ENCODE measurements around the gene GPM6B.

The GPM6B gene

DNA sequence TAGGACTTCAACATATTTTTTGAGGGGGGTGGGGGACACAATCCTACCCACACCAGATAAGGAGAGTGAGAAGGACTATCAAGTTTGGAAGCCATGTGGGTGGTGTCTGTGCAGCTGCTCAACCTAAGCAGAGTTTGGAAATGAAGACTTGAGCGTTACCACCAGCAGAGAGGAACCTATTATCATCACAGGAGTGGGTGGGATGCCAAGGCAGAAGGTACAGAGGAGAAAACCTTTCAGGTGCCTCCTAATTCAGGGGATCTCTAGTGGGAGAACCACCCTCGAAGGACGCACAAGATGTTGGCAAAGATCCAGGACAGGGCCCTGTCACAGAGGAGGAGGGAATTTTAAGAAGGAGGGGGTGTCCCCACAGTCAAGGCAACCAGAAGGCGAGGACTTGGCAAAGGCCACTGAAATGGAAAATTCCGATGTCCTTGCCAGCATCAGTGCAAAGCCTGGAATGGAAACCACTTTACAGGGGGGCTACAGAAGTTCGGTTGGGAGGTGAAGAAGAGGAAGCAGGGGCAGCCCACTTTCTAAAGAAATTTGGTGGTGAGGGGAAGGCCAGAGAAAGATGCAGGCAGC lies 8.4 kb upstream of the GPM6B start:
- Histone ChIP-seq H3K27me3 (ENCODE audit: control insufficient read depth in 1 of 2, insufficient read depth in 2 of 2, low read length in 2 of 2) (no peaks in the 10 kb centered on the region), H3K27ac (ENCODE audit: low read depth, low read length) (no peak overlapping the region), H3K9ac (ENCODE audit: low read depth in 1 of 2, low read length in 2 of 2) (no peak overlapping the region)

DNA sequence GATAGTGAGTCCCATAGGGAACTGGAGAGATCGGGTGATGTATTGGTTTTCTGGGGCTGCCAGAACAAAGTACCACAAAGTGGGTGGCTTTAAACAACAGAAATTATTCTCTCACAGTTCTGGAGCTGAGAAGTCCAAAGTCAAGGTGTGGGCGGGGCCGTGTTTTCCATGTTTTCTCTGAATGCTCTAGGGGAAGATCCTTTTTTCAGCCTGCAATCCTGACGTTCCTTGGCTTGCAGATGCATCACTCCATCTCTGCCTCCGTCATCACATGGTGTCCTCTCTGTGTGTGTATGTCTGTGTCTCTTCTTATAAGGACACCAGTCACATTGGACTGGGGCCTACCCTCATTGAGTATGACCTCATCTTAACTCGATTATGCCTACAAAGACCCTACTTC lies 7.9 kb upstream of the GPM6B start:
- H3K36me3 ChIP-seq (ENCODE audit: control insufficient read depth in 1 of 2, insufficient read depth in 2 of 2, low read length in 2 of 2): no peaks in the 10 kb centered on the region
- no peak overlapping the region for H3K4me3 ChIP-seq (ENCODE audit: low read depth in 1 of 2, low read length in 2 of 2)
- H3K27ac ChIP-seq (ENCODE audit: low read depth, low read length): no peak overlapping the region
- no peaks in the 10 kb centered on the region for H3K9me3 ChIP-seq (ENCODE audit: control insufficient read depth in 1 of 2, low read length in 2 of 2)
- no peaks in the 10 kb centered on the region for H3K4me1 ChIP-seq (ENCODE audit: control insufficient read depth in 1 of 2, insufficient read depth in 2 of 2, low read length in 2 of 2)
- no peaks in the 10 kb centered on the region for H3K27me3 ChIP-seq (ENCODE audit: control insufficient read depth in 1 of 2, insufficient read depth in 2 of 2, low read length in 2 of 2)
- H3K9ac ChIP-seq (ENCODE audit: low read depth in 1 of 2, low read length in 2 of 2): no peak overlapping the region

More for the DNA sequence above, 8.4 kb upstream of the GPM6B start:
- Histone ChIP-seq H3K36me3 (ENCODE audit: control insufficient read depth in 1 of 2, insufficient read depth in 2 of 2, low read length in 2 of 2) (no peaks in the 10 kb centered on the region), H3K4me1 (ENCODE audit: control insufficient read depth in 1 of 2, insufficient read depth in 2 of 2, low read length in 2 of 2) (no peaks in the 10 kb centered on the region), H3K9me3 (ENCODE audit: control insufficient read depth in 1 of 2, low read length in 2 of 2) (no peaks in the 10 kb centered on the region), H3K4me3 (ENCODE audit: low read depth in 1 of 2, low read length in 2 of 2) (no peak overlapping the region)

DNA sequence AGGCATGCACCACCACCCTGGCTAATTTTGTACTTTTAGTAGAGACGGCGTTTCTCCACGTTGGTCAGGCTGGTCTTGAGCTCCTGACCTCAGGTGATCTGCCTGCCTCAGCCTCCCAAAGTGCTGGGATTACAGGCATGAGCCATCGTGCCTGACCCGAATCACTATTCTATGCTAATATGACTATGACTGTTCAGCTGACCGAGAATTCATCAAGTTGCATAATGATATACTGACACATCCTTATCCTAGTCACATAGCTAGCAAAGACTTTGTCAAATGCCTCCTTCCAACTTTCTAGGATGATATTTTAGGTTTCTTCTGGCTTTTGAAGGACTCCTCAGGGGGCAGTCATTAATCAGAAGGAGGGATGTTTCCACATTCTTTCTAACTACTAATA lies 4.8 kb upstream of the GPM6B start:
- H3K4me1 ChIP-seq (ENCODE audit: control insufficient read depth in 1 of 2, insufficient read depth in 2 of 2, low read length in 2 of 2): no peaks in the 10 kb centered on the region
- H3K27me3 ChIP-seq (ENCODE audit: control insufficient read depth in 1 of 2, insufficient read depth in 2 of 2, low read length in 2 of 2): no peaks in the 10 kb centered on the region
- no peak overlapping the region for H3K9ac ChIP-seq (ENCODE audit: low read depth in 1 of 2, low read length in 2 of 2)
- H3K27ac ChIP-seq (ENCODE audit: low read depth, low read length): no peak overlapping the region
- H3K9me3 ChIP-seq (ENCODE audit: control insufficient read depth in 1 of 2, low read length in 2 of 2): no peaks in the 10 kb centered on the region
- H3K36me3 ChIP-seq (ENCODE audit: control insufficient read depth in 1 of 2, insufficient read depth in 2 of 2, low read length in 2 of 2): no peaks in the 10 kb centered on the region
- H3K4me3 ChIP-seq (ENCODE audit: low read depth in 1 of 2, low read length in 2 of 2): no peak overlapping the region

GRCh38 chrX:13816176-13816575 lies 717 bp downstream of the GPM6B start:
- Histone ChIP-seq H3K9me3 (ENCODE audit: control insufficient read depth in 1 of 2, low read length in 2 of 2) (no peaks in the 10 kb centered on the region), H3K4me3 (ENCODE audit: low read depth in 1 of 2, low read length in 2 of 2) (no peak overlapping the region), H3K27me3 (ENCODE audit: control insufficient read depth in 1 of 2, insufficient read depth in 2 of 2, low read length in 2 of 2) (no peaks in the 10 kb centered on the region), H3K27ac (ENCODE audit: low read depth, low read length) (no peak overlapping the region), H3K9ac (ENCODE audit: low read depth in 1 of 2, low read length in 2 of 2) (no peak overlapping the region), H3K4me1 (ENCODE audit: control insufficient read depth in 1 of 2, insufficient read depth in 2 of 2, low read length in 2 of 2) (no peaks in the 10 kb centered on the region), H3K36me3 (ENCODE audit: control insufficient read depth in 1 of 2, insufficient read depth in 2 of 2, low read length in 2 of 2) (no peaks in the 10 kb centered on the region)

DNA sequence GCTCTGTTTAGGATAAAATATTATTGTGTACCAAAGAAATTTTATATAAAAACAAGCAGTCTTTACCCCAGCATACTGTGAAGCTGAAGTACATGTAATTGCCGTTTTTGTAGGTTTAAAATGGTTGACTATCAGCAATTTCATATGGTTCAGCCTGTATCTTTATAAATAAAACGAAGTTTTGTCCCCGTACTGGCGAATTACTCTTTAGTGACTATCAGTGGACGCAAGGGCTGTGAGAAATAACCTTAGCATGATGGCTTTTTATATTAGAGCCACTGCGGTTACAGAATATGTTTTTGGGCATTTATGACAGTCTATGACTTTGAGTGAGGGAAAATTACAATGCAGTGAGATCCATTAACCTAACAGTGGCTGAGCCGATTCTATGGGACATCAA lies 1.2 kb downstream of the GPM6B start:
- no peak overlapping the region for H3K9ac ChIP-seq (ENCODE audit: low read depth in 1 of 2, low read length in 2 of 2)
- no peak overlapping the region for H3K4me3 ChIP-seq (ENCODE audit: low read depth in 1 of 2, low read length in 2 of 2)
- H3K9me3 ChIP-seq (ENCODE audit: control insufficient read depth in 1 of 2, low read length in 2 of 2): no peaks in the 10 kb centered on the region
- no peaks in the 10 kb centered on the region for H3K27me3 ChIP-seq (ENCODE audit: control insufficient read depth in 1 of 2, insufficient read depth in 2 of 2, low read length in 2 of 2)
- H3K4me1 ChIP-seq (ENCODE audit: control insufficient read depth in 1 of 2, insufficient read depth in 2 of 2, low read length in 2 of 2): no peaks in the 10 kb centered on the region
- no peaks in the 10 kb centered on the region for H3K36me3 ChIP-seq (ENCODE audit: control insufficient read depth in 1 of 2, insufficient read depth in 2 of 2, low read length in 2 of 2)
- H3K27ac ChIP-seq (ENCODE audit: low read depth, low read length): no peak overlapping the region

DNA sequence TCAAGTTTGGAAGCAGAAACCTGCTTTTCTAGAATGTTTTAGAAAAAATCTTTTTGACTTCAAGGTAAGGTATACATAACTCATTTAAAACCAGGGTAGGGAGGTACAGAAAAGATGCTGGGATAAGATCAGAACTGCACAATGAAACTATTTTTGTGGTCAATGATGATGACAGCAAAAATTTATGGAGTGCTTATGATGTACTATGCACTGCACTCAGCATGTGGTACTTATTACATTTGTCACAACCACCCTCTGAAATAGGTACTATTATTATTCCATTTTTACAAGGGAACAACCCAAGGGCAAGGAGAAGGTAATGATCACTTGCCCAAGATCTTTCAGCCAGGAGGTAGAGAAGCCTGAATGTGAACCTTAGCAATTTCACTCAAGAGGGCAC lies 8.0 kb downstream of the GPM6B start:
- Histone ChIP-seq H3K36me3 (ENCODE audit: control insufficient read depth in 1 of 2, insufficient read depth in 2 of 2, low read length in 2 of 2) (no peaks in the 10 kb centered on the region), H3K9me3 (ENCODE audit: control insufficient read depth in 1 of 2, low read length in 2 of 2) (no peaks in the 10 kb centered on the region), H3K4me3 (ENCODE audit: low read depth in 1 of 2, low read length in 2 of 2) (no peak overlapping the region), H3K9ac (ENCODE audit: low read depth in 1 of 2, low read length in 2 of 2) (no peak overlapping the region), H3K4me1 (ENCODE audit: control insufficient read depth in 1 of 2, insufficient read depth in 2 of 2, low read length in 2 of 2) (no peaks in the 10 kb centered on the region), H3K27me3 (ENCODE audit: control insufficient read depth in 1 of 2, insufficient read depth in 2 of 2, low read length in 2 of 2) (no peaks in the 10 kb centered on the region), H3K27ac (ENCODE audit: low read depth, low read length) (no peak overlapping the region)

DNA sequence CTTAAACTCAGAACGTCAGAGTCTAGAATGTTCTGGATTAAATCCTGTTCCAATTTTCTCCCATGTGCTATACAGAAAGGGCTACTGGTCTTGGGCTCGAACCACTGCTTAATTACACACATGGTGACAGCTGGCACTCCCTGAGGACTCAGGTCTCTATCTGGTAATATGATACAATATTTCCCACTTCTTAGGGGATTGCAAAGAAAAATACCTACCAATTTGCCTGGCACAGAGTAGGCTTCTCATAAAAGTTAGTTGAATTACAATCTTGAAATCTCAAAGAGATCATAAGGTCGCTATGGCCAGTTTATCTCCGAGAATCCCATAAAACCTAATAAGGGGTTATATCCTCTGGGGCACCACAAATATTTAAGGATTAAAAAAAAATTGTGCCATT lies 8.6 kb downstream of the GPM6B start:
- Histone ChIP-seq H3K9ac (ENCODE audit: low read depth in 1 of 2, low read length in 2 of 2) (no peak overlapping the region), H3K27ac (ENCODE audit: low read depth, low read length) (no peak overlapping the region), H3K4me3 (ENCODE audit: low read depth in 1 of 2, low read length in 2 of 2) (no peak overlapping the region), H3K4me1 (ENCODE audit: control insufficient read depth in 1 of 2, insufficient read depth in 2 of 2, low read length in 2 of 2) (no peaks in the 10 kb centered on the region), H3K36me3 (ENCODE audit: control insufficient read depth in 1 of 2, insufficient read depth in 2 of 2, low read length in 2 of 2) (no peaks in the 10 kb centered on the region), H3K9me3 (ENCODE audit: control insufficient read depth in 1 of 2, low read length in 2 of 2) (no peaks in the 10 kb centered on the region), H3K27me3 (ENCODE audit: control insufficient read depth in 1 of 2, insufficient read depth in 2 of 2, low read length in 2 of 2) (no peaks in the 10 kb centered on the region)

DNA sequence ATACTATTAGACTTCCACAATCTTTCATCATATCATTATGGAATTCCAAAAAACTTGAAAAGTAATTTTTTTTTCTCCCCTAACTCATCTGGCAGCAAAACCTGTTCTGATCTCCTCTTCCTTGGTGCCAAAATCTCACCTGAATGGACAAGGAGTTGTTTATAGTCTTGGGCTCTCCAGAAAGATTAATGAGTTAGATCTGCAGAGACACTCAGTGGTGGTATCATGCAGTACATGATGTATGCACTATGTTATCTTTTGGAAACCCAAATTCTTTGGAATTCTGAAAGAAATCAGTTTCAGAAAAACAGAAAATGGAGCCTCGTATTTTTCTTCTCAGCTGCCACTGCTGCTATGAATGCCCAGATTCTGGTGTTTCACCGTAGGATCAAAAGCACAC lies 11.7 kb downstream of the GPM6B start:
- no peak overlapping the region for H3K4me3 ChIP-seq (ENCODE audit: low read depth in 1 of 2, low read length in 2 of 2)
- H3K9me3 ChIP-seq (ENCODE audit: control insufficient read depth in 1 of 2, low read length in 2 of 2): no peaks in the 10 kb centered on the region
- H3K4me1 ChIP-seq (ENCODE audit: control insufficient read depth in 1 of 2, insufficient read depth in 2 of 2, low read length in 2 of 2): no peaks in the 10 kb centered on the region
- H3K27me3 ChIP-seq (ENCODE audit: control insufficient read depth in 1 of 2, insufficient read depth in 2 of 2, low read length in 2 of 2): no peaks in the 10 kb centered on the region
- no peaks in the 10 kb centered on the region for H3K36me3 ChIP-seq (ENCODE audit: control insufficient read depth in 1 of 2, insufficient read depth in 2 of 2, low read length in 2 of 2)
- H3K27ac ChIP-seq (ENCODE audit: low read depth, low read length): no peak overlapping the region
- no peak overlapping the region for H3K9ac ChIP-seq (ENCODE audit: low read depth in 1 of 2, low read length in 2 of 2)

DNA sequence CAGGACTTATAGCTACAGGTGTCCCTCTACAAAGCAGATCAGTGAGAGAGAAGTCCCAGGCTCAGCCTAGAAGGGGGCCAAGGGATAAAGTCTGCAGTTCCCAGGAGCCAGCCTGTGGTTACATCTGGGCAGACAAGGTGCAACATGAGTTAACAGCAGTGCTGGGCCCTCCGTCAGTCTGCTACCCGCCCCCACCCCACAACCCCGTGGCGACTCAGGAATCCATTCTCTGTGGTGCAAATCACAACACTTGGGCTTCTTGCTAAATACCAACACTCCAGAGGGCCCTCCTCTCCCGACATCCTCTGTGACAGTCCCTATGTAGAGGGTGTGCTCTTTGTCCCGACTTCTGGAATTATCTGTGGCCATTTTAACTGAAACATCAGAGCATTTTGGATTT lies 13.8 kb downstream of the GPM6B start:
- H3K4me1 ChIP-seq (ENCODE audit: control insufficient read depth in 1 of 2, insufficient read depth in 2 of 2, low read length in 2 of 2): no peaks in the 10 kb centered on the region
- H3K27ac ChIP-seq (ENCODE audit: low read depth, low read length): no peak overlapping the region

GRCh38 chrX:13798184-13798583 lies 18.7 kb downstream of the GPM6B start:
- Histone ChIP-seq H3K27me3 (ENCODE audit: control insufficient read depth in 1 of 2, insufficient read depth in 2 of 2, low read length in 2 of 2) (no peaks in the 10 kb centered on the region), H3K9ac (ENCODE audit: low read depth in 1 of 2, low read length in 2 of 2) (no peak overlapping the region), H3K9me3 (ENCODE audit: control insufficient read depth in 1 of 2, low read length in 2 of 2) (no peaks in the 10 kb centered on the region), H3K27ac (ENCODE audit: low read depth, low read length) (no peak overlapping the region), H3K4me1 (ENCODE audit: control insufficient read depth in 1 of 2, insufficient read depth in 2 of 2, low read length in 2 of 2) (no peaks in the 10 kb centered on the region), H3K36me3 (ENCODE audit: control insufficient read depth in 1 of 2, insufficient read depth in 2 of 2, low read length in 2 of 2) (no peaks in the 10 kb centered on the region), H3K4me3 (ENCODE audit: low read depth in 1 of 2, low read length in 2 of 2) (no peak overlapping the region)

More for the DNA sequence above, 13.8 kb downstream of the GPM6B start:
- no peak overlapping the region for H3K9ac ChIP-seq (ENCODE audit: low read depth in 1 of 2, low read length in 2 of 2)
- H3K27me3 ChIP-seq (ENCODE audit: control insufficient read depth in 1 of 2, insufficient read depth in 2 of 2, low read length in 2 of 2): no peaks in the 10 kb centered on the region
- no peaks in the 10 kb centered on the region for H3K9me3 ChIP-seq (ENCODE audit: control insufficient read depth in 1 of 2, low read length in 2 of 2)
- no peaks in the 10 kb centered on the region for H3K36me3 ChIP-seq (ENCODE audit: control insufficient read depth in 1 of 2, insufficient read depth in 2 of 2, low read length in 2 of 2)
- H3K4me3 ChIP-seq (ENCODE audit: low read depth in 1 of 2, low read length in 2 of 2): no peak overlapping the region

DNA sequence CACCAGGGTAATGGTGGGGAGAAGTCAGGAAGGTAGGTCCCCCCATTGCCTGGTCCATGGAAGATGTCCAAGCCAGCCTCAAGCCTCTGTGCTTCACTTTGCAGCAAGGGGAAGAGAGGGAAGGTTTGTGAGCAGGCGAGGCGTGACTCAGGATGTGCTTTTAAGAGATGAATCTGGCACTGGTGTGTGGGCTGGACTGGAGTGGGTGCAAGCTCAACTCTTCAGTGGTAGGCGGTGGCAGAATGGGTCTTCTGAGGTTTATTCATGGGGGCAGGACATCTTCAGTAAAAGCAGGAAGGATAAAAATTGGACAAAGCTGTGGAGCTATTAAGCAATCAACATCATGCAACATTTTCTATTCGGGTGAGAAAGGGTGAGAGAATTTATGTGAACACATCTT lies 19.4 kb downstream of the GPM6B start:
- Histone ChIP-seq H3K9ac (ENCODE audit: low read depth in 1 of 2, low read length in 2 of 2) (no peak overlapping the region), H3K27ac (ENCODE audit: low read depth, low read length) (no peak overlapping the region), H3K4me1 (ENCODE audit: control insufficient read depth in 1 of 2, insufficient read depth in 2 of 2, low read length in 2 of 2) (no peaks in the 10 kb centered on the region), H3K4me3 (ENCODE audit: low read depth in 1 of 2, low read length in 2 of 2) (no peak overlapping the region), H3K27me3 (ENCODE audit: control insufficient read depth in 1 of 2, insufficient read depth in 2 of 2, low read length in 2 of 2) (no peaks in the 10 kb centered on the region), H3K36me3 (ENCODE audit: control insufficient read depth in 1 of 2, insufficient read depth in 2 of 2, low read length in 2 of 2) (no peaks in the 10 kb centered on the region), H3K9me3 (ENCODE audit: control insufficient read depth in 1 of 2, low read length in 2 of 2) (no peaks in the 10 kb centered on the region)
